Adipose tissue (tissue), 3 donors: ENCODE measurements around the gene CREG1. TPM values are rescaled to one million over a fixed set of nuclear protein-coding genes. Genes with fewer than 3 reads are reported as not detected.
"Not testable (repeated sequence)": the region's sequence is repeated elsewhere in the genome, so short reads cannot be mapped to it uniquely, and the experiment has no call there.

Source experiments
- H3K27ac ChIP-seq: one replicate; pipeline ENCODE4 v1.5.1; 2013; ENCODE audit warnings: low read depth, low read length
- WGBS, 3 donors: extraction: QIAGEN DNeasy Blood & Tissue Kit; methylation state at CpG; one replicate each; pipeline ENCODE4 v1.1.7; 2013; 5-methylcytosine and 5-hydroxymethylcytosine counted together
- polyA plus RNA-seq, 3 donors: library from polyadenylated mRNA; stranded (reverse); fragments of 200-250 nt; gene quantifications; one replicate each; pipeline ENCODE4 v1.2.3, GENCODE V29; 2013
- donor health status: healthy with polysubstance abuse.
- donor health status: Bipolar disorder and iron deficiency.
- donor health status: healthy.

Gene CREG1
- polyA plus RNA-seq = 100 to 1,000 TPM in 1 of 3 donors, 10 to 100 TPM in 2; 41.7 to 113 (median 92.7) TPM

DNA sequence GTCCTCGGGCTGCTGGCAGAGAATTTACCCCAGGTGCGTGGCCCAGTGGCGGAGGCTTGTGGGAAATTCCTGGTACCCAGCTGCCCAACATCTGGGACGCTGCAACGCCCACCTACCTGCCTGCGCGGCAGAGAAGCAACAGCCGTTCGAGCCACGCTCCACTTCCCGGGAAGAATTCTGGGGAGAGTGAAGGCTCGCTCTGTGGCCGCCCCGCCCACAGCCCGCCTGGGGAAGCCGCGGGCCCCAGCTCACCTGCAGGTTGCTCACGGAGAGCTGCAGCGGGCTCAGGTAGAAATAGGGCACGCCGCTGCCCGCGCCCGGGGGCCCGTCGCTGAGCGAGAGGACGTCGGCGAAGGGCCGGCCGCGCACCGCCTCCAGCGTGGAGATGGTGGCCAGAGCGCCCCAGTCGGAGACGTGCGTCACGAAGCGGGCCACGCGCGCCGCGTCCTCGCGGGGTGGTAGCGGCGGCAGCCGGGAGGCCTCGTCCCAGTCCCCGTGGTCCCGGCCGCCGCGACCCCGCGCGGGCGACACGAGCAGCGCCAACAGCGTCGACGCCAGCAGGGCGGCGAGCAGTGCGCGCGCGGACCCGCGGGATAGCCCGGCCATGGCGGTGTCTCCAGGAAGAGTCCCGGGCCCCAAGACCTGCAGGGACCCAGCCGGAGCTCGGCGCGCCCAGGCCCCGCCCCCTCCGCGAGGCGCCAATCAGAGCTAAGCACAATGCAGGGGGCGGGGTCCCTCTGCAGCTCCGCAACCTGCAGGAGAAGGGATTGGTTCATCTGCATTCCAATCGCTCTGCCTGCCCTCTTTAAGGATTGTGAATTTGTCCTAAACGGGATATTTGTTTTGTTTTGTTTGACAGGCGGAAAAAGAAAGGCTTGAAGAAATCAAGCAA is at the start of gene CREG1:
Gene CREG1 (minus strand): TSS at position 627 of the 892 bp plus-strand sequence.
- H3K27ac ChIP-seq = no peak within 1 kb of the TSS
- 0 to 1% (median 1%) methylated on average over 62 to 90 of the region's 90 CpGs for WGBS, 3 donors

- WGBS, 3 donors = 62 to 74% (median 62%) methylated on average over 8 of the region's 8 CpGs
- no peak overlapping the region for H3K27ac ChIP-seq
Measured at GRCh38 chr1:167602840-167603239, 49.3 kb upstream of the CREG1 start.

DNA sequence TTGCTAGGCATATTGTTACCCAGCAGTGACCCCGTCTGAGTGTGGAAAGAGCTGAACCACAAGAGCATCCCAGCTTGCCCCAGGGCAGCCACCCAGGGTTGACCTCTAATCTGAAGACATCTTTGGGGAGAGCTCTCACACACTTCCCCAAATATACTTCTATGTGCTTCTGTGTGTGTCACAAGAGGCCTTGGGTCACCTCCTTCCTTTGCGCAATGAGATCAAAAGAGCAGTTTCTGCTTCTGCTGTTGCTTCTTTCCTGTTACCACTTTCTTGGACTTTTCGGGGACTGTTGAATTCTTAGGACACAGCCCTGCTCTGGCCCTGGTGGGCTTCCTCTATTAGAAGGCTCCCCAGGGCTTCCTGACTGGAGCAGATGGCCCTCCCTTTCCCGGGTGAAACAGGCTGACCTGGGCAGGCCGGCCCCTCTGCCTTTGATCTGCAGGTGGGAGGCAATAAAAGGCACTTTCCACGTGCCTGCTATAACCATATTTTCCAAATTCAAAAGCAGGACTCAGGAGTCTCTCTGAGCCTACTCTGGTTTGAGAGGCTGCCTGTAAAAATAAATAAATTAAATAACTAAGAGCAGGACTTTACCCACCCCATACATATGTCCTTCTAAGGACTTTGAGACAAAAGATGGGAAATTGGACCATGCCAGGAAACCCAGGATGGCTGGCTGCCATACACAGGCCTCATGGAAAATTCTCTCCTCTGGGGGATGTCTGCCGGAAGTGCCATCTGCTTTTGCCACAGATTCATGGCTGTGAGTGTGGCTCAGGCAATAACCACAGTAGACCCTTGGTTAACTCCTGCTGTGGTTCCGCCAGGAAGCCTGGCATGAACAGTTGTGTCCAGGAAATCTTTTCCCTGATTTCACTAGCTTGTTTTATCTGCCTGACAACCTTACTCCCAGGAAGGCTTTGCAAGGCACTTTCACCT is 48.2 kb upstream of the CREG1 start:
- 39 to 75% (median 44%) methylated on average over 8 of the region's 8 CpGs for WGBS, 3 donors
- no peak overlapping the region for H3K27ac ChIP-seq

DNA sequence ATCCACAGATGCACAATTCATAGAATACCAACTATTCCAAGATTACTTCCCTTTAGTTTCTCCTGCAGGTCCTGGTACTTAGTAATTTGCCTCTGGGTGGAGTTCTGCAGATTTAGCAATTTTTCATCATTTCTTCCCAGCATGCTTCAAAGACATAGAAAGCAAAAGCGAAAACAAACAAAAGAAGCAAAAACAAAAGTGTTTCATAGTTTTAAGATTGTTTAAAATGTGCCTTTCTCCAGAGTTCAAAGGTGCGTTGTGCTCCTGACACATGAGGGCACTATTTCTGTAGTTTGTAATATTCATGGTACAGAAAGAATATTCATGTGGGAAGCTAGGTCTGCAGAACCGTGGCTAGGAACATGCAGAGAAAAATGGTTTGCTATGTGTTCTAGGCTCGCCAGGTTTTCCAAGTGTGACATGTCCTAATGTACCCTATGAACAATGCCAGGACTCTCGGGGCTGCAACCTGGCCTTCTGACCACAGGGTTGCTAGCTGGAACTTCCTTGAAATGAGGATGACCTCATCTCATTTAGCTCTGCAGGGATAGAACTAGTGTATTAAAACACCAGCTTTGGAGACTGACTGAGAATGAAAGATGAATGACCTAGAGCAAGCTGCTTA is 46.5 kb upstream of the CREG1 start:
- 8 to 17% (median 10%) methylated on average over 5 of the region's 5 CpGs for WGBS, 3 donors

DNA sequence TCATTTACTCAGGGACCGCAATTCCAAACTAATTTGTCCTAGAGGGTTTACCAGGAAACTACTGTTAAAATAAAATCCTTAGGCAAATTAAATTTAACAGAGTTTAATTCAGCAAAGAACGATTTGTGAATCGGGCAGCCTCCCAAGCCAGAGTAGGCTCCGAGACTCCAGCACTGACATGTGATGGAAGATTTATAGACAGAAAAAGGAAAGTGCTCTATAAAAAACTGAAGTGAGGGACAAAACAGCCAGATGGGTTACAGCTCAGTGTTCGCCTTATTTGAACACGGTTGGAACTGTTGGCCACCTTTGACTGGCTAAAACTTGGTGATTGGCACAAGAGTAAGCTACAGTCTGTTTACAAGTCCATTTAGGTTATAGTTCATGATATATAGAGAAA is 41.3 kb upstream of the CREG1 start:
- H3K27ac ChIP-seq = no peak overlapping the region
- 50 to 62% (median 56%) methylated on average over 6 of the region's 6 CpGs for WGBS, 3 donors

More for the DNA sequence above, 46.5 kb upstream of the CREG1 start:
- H3K27ac ChIP-seq = no peak overlapping the region

GRCh38 chr1:167593860-167594259 is 40.3 kb upstream of the CREG1 start:
- no peak overlapping the region for H3K27ac ChIP-seq
- WGBS, 3 donors = 66 to 77% (median 69%) methylated on average over 5 of the region's 5 CpGs

- H3K27ac ChIP-seq = no peak overlapping the region
Measured at GRCh38 chr1:167592475-167592874, 38.9 kb upstream of the CREG1 start.

GRCh38 chr1:167588361-167588760 is 34.8 kb upstream of the CREG1 start:
- no peak overlapping the region for H3K27ac ChIP-seq
- 85 to 97% (median 95%) methylated on average over 1 to 2 of the region's 2 CpGs for WGBS, 3 donors

GRCh38 chr1:167587872-167588271 is 34.3 kb upstream of the CREG1 start:
- no peak overlapping the region for H3K27ac ChIP-seq
- WGBS, 3 donors = 71 to 83% (median 75%) methylated on average over 1 of the region's 1 CpG

DNA sequence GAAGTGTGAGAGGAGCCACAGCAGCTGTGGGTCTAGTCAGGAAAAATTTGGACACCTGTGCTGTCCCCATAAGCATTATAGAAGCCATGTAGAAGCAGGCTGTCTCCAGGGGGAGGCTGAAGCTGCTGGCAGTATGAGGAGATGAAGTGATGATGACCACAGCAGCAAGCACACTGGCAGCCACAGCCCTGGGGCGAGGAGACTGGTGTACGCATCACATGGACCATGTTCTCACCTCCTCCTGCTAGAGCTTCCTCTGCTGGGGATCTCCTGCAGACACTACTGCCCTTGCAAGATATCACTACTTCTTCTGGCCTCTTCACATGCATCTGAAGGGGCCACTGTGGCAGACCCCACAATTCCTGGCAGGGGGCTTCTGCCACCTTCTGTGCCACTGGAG is 33.8 kb upstream of the CREG1 start:
- no peak overlapping the region for H3K27ac ChIP-seq
- 94 to 100% (median 97%) methylated on average over 2 of the region's 2 CpGs for WGBS, 3 donors

GRCh38 chr1:167584581-167584980 is 31.0 kb upstream of the CREG1 start:
- 76 to 83% (median 80%) methylated on average over 3 of the region's 3 CpGs for WGBS, 3 donors

GRCh38 chr1:167582722-167583121 is 29.2 kb upstream of the CREG1 start:
- WGBS, 3 donors = 97 to 98% (median 97%) methylated on average over 4 of the region's 4 CpGs

More at GRCh38 chr1:167584581-167584980, 31.0 kb upstream of the CREG1 start:
- H3K27ac ChIP-seq = no peak overlapping the region

GRCh38 chr1:167582064-167582463 is 28.5 kb upstream of the CREG1 start:
- WGBS, 3 donors = 82 to 100% (median 92%) methylated on average over 1 of the region's 1 CpG
- no peak overlapping the region for H3K27ac ChIP-seq

More at GRCh38 chr1:167582722-167583121, 29.2 kb upstream of the CREG1 start:
- H3K27ac ChIP-seq = no peak overlapping the region

DNA sequence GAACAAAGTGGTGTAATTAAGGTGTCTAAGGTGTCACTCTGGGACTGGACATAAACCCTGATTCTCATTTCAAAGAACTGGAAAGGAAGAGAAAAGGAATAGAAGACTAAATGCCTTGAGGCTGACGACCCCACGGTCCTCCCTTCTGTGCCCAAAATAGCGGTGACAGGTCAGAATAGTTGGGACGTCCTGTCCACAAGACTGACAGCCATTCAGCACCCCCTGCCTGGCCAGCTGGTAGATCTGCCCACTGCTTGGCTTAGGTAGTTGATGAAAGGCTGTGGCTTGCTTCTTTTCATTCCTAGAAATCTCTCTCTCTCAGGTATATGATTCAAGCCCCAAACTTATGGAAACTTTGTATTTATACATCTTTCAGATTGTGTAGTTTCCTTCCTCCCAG is 26.4 kb upstream of the CREG1 start:
- no peak overlapping the region for H3K27ac ChIP-seq
- WGBS, 3 donors = 73 to 87% (median 83%) methylated on average over 4 of the region's 4 CpGs

GRCh38 chr1:167578939-167579521 is 25.5 kb upstream of the CREG1 start:
- WGBS, 3 donors = 67 to 83% (median 77%) methylated on average over 2 of the region's 2 CpGs
- H3K27ac ChIP-seq = no peak overlapping the region

GRCh38 chr1:167575649-167576048 is 22.1 kb upstream of the CREG1 start:
- WGBS, 3 donors = 79 to 84% (median 84%) methylated on average over 13 of the region's 13 CpGs
- no peak overlapping the region for H3K27ac ChIP-seq

DNA sequence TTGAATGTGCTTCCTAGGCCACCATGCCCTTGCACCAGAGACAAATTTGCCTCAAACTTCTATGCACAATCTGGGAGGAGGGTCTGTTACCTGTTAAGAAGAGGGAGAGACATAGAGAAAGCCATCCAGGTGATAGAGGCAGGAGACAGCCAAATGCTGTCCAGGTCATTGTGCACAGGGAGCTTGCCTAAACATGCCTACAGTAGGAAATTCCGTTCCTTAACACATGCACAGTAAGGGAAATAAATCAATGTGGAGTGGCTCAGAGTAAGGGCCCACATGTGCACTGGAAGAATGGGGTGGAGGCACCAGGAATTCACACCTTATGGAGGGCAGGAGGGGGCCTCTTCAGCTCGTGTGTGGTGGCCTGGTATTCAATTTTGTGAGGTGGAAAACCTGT is 19.5 kb upstream of the CREG1 start:
- 43 to 66% (median 66%) methylated on average over 2 of the region's 2 CpGs for WGBS, 3 donors
- H3K27ac ChIP-seq = no peak overlapping the region

DNA sequence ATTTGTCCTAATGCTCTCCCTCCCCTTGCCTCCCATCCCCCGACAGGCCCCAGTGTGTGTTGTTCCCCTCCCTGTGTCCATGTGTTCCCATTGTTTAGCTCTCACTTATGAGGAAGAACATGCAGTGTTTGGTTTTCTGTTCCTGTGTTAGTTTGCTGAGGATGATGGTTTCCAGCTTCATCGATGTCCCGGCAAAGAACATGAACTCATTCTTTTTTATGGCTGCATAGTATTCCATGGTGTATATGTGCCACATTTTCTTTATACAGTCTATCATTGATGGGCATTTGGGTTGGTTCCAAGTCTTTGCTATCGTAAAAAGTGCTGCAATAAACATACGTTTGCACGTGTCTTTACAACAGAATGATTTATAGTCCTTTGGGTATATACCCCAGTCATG is 17.1 kb upstream of the CREG1 start:
- 86 to 91% (median 90%) methylated on average over 6 of the region's 6 CpGs for WGBS, 3 donors
- H3K27ac ChIP-seq = not testable (repeated sequence)
